CD14-positive monocyte (primary cell): Measurements from ENCODE around the gene CCL25. TPM values are rescaled to one million over a fixed set of nuclear protein-coding genes. Genes with fewer than 3 reads are reported as not detected.

ENCODE experiments used
- DNase-seq, 3 donors: peaks; one replicate each; pipeline ENCODE4 v3.0.0-alpha.2; 2011 to 2022
- H2AFZ ChIP-seq: 2 replicates; pipeline ENCODE4 v1.6.0; 2012; ENCODE audit warnings: mild to moderate bottlenecking, low read depth, low read length, inconsistent platforms; ENCODE audit not compliant: insufficient read depth, poor library complexity, severe bottlenecking
- H3K27ac ChIP-seq, 2 donors: 1 replicate in 1 of 2; 2 replicates in 1 of 2; pipeline ENCODE4 v1.5.1; 2012 to 2013; ENCODE audit warnings: low read length in 2 of 2, control low read depth in 1 of 2, inconsistent platforms in 1 of 2, low read depth in 1 of 2, mild to moderate bottlenecking in 1 of 2
- H3K27me3 ChIP-seq, 2 donors: one replicate each; pipeline versions ENCODE4 v1.6.0 to v1.6.1; 2011 to 2013; ENCODE audit warnings: low read length in 2 of 2; ENCODE audit not compliant: control insufficient read depth in 2 of 2, insufficient read depth in 2 of 2
- H3K36me3 ChIP-seq, 2 donors: replicated peaks in 1 of 2; 1 replicate in 1 of 2; 2 replicates in 1 of 2; pipeline versions ENCODE4 v1.5.1 to v1.6.1; 2012 to 2013; ENCODE audit warnings: low read length in 2 of 2, control low read depth in 1 of 2, inconsistent platforms in 1 of 2, mild to moderate bottlenecking in 1 of 2; ENCODE audit not compliant: insufficient read depth in 2 of 2, control insufficient read depth in 1 of 2
- H3K4me1 ChIP-seq, 2 donors: 1 replicate in 1 of 2; 2 replicates in 1 of 2; pipeline versions ENCODE4 v1.5.1 to v1.6.1; 2012 to 2013; ENCODE audit warnings: low read length in 2 of 2, control low read depth in 1 of 2, inconsistent platforms in 1 of 2, mild to moderate bottlenecking in 1 of 2, moderate library complexity in 1 of 2; ENCODE audit not compliant: insufficient read depth in 2 of 2, control insufficient read depth in 1 of 2
- H3K4me2 ChIP-seq: replicated peaks from 2 replicates; pipeline ENCODE3; 2012; ENCODE audit warnings: low read length, moderate library complexity, mild to moderate bottlenecking; ENCODE audit not compliant: poor library complexity, severe bottlenecking; ENCODE audit errors: extremely low read depth
- H3K4me3 ChIP-seq, 3 experiments: fragments of 200-600 bp in 1 of 3; sonication (generic) in 1 of 3; replicated peaks in 1 of 3; 1 replicate in 2 of 3; 2 replicates in 1 of 3; pipeline ENCODE4 v1.5.1; 2011 to 2013; ENCODE audit warnings: low read length in 3 of 3, mild to moderate bottlenecking in 3 of 3, control low read depth in 2 of 3, low read depth in 2 of 3, inconsistent platforms in 1 of 3, moderate library complexity in 1 of 3
- H3K79me2 ChIP-seq: 2 replicates; pipeline ENCODE4 v1.6.0; 2012; ENCODE audit warnings: mild to moderate bottlenecking, control low read depth, inconsistent platforms, low read length, moderate library complexity; ENCODE audit not compliant: insufficient read depth
- H3K9ac ChIP-seq: 2 replicates; pipeline ENCODE4 v1.6.0; 2017; ENCODE audit warnings: low read length, mild to moderate bottlenecking; ENCODE audit not compliant: insufficient read depth, poor library complexity, severe bottlenecking
- H3K9me3 ChIP-seq, 2 donors: replicated peaks in 1 of 2; 1 replicate in 1 of 2; 2 replicates in 1 of 2; pipeline versions ENCODE4 v1.5.1 to v1.6.1; 2012 to 2013; ENCODE audit warnings: low read length in 2 of 2, control low read depth in 1 of 2; ENCODE audit not compliant: control insufficient read depth in 1 of 2, insufficient read depth in 1 of 2
- H4K20me1 ChIP-seq: 2 replicates; pipeline ENCODE4 v1.6.0; 2012; ENCODE audit warnings: mild to moderate bottlenecking, low read length, control low read depth, moderate library complexity; ENCODE audit not compliant: insufficient read depth
- H3K27ac Mint-ChIP-seq, 7 donors: one replicate each; pipeline ENCODE4 v1.8.0; 2020; ENCODE audit warnings: mild to moderate bottlenecking in 7 of 7, mixed read lengths in 7 of 7, moderate library complexity in 6 of 7, inconsistent platforms in 2 of 7
- H3K27me3 Mint-ChIP-seq, 3 donors: one replicate each; pipeline ENCODE4 v1.8.0; 2021 to 2022; ENCODE audit warnings: low read depth in 3 of 3, mild to moderate bottlenecking in 3 of 3, mixed read lengths in 3 of 3, moderate library complexity in 3 of 3, inconsistent platforms in 1 of 3
- H3K36me3 Mint-ChIP-seq, 2 donors: one replicate each; pipeline ENCODE4 v1.8.0; 2020; ENCODE audit warnings: mixed read lengths in 2 of 2, inconsistent platforms in 1 of 2, mild to moderate bottlenecking in 1 of 2
- H3K4me1 Mint-ChIP-seq: one replicate; pipeline ENCODE4 v1.8.0; 2020; ENCODE audit warnings: mild to moderate bottlenecking, mixed read lengths
- H3K4me3 Mint-ChIP-seq, 2 donors: one replicate each; pipeline ENCODE4 v1.8.0; 2020; ENCODE audit warnings: mild to moderate bottlenecking in 2 of 2, mixed read lengths in 2 of 2, moderate library complexity in 1 of 2
- H3K9me3 Mint-ChIP-seq, 7 donors: one replicate each; pipeline ENCODE4 v1.8.0; 2020 to 2022; ENCODE audit warnings: mixed read lengths in 7 of 7, mild to moderate bottlenecking in 6 of 7, moderate library complexity in 6 of 7, inconsistent platforms in 2 of 7
- WGBS: methylation state at CpG from one replicate; pipeline ENCODE4 v1.1.5; 2013; ENCODE audit warnings: missing lambda C conversion rate; ENCODE audit not compliant: insufficient coverage; 5-methylcytosine and 5-hydroxymethylcytosine counted together
- intact Hi-C, 2 donors: fragments of 100-400 bp; cut with micrococcal nuclease; formaldehyde crosslinking; loops; one replicate each; pipeline versions ENCODE4 v1.15.0 to v1.15.1; 2023
- polyA plus RNA-seq, 3 donors: library from polyadenylated mRNA; depleted of rRNA in 1 of 3; unstranded in 2 of 3; stranded (reverse) in 1 of 3; fragments of 300-500 nt in 2 of 3; fragments of >200 nt in 1 of 3; fragmentation: Illumina TruSeq in 2 of 3; gene quantifications; 1 replicate in 2 of 3; 2 replicates in 1 of 3; pipeline ENCODE4 v1.2.3, GENCODE V29; 2012 to 2021
- TF ChIP-seq, protein P1 (sequence below): fragments of 200-600 bp; IDR thresholded peaks from one replicate; pipeline ENCODE4 v1.8.0; 2022; ENCODE audit warnings: antibody characterized with exemption, mild to moderate bottlenecking

Gene CCL25
- polyA plus RNA-seq, 3 donors = not detected

- WGBS = 97% methylated on average over 8 of the region's 15 CpGs
- peaks cover 0 to 8% (median 8%) of the 10 kb centered on the region in 3 donors for H3K27me3 Mint-ChIP-seq
- peaks cover 0 to 15% of the 10 kb centered on the region in 2 donors for H3K9me3 ChIP-seq
Measured at GRCh38 chr19:8087876-8088275, 35.3 kb downstream of the CCL25 start.

DNA sequence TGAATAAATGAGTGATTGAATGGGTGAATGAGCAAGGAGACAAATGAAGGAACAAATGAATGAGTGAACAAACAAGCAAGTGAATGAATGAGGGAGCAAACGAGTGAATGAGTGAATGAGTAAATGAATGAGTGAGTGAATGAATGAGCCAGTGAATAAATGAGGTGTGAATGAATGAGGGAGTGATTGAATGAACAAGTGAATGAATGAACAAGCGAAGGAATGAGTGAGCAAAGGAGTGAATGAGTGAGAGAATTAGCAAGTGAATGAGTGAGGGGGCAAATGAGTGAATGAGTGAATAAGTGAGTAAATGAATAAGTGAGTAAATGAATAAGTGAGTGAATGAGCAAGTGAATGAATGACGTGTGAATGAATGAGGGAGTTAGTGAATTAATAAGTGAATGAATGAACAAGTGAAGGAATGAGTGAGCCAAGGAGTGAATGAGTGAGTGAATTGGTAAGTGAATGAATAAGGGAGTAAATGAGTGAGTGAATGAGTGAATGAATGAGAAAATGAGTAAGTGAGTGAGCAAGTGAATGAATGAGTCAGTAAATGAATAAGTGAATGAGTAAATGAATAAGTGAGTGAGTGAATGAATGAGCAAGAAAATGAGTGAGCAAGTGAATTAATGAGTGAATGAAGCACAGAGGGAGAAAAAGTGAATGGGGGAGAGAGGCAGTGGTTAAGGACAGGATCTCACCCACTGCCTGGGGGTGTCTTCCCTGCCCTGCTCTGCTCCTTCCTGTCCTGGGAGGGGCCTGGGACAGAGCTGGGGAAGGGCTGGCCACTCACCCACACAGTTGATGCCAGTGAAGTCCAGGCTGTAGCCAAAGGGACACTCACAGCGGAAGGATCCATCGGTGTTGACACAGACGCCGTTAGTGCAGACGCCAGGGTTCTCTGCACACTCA lies 36.4 kb downstream of the CCL25 start:
- no peak overlapping the region for H3K4me3 ChIP-seq
- H3K9me3 ChIP-seq = peaks cover 3 to 21% of the 10 kb centered on the region in 2 donors
- no peak overlapping the region for H3K9ac ChIP-seq
- H4K20me1 ChIP-seq = no peaks in the 10 kb centered on the region
- Mint-ChIP-seq H3K4me3 (no peak overlapping the region), H3K27me3 (peaks cover 0 to 10% (median 7%) of the 10 kb centered on the region in 3 donors), H3K4me1 (no peaks in the 10 kb centered on the region), H3K36me3 (no peaks in the 10 kb centered on the region), H3K9me3 (peaks cover 9 to 24% (median 15%) of the 10 kb centered on the region in 7 donors), H3K27ac (no peak overlapping the region)
- no peaks in the 10 kb centered on the region for H3K27me3 ChIP-seq
- H3K4me2 ChIP-seq = no peak overlapping the region
- no peaks in the 10 kb centered on the region for H3K79me2 ChIP-seq
- 94% methylated on average over 8 of the region's 8 CpGs for WGBS
- TF ChIP-seq, protein P1, sequence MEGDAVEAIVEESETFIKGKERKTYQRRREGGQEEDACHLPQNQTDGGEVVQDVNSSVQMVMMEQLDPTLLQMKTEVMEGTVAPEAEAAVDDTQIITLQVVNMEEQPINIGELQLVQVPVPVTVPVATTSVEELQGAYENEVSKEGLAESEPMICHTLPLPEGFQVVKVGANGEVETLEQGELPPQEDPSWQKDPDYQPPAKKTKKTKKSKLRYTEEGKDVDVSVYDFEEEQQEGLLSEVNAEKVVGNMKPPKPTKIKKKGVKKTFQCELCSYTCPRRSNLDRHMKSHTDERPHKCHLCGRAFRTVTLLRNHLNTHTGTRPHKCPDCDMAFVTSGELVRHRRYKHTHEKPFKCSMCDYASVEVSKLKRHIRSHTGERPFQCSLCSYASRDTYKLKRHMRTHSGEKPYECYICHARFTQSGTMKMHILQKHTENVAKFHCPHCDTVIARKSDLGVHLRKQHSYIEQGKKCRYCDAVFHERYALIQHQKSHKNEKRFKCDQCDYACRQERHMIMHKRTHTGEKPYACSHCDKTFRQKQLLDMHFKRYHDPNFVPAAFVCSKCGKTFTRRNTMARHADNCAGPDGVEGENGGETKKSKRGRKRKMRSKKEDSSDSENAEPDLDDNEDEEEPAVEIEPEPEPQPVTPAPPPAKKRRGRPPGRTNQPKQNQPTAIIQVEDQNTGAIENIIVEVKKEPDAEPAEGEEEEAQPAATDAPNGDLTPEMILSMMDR = no peak
- intact Hi-C loops = no loop called here
- no peaks in the 10 kb centered on the region for H3K36me3 ChIP-seq
- H2AFZ ChIP-seq = no peak overlapping the region
- no peak for DNase-seq
- no peak overlapping the region for H3K27ac ChIP-seq
- H3K4me1 ChIP-seq = no peaks in the 10 kb centered on the region

More at GRCh38 chr19:8087876-8088275, 35.3 kb downstream of the CCL25 start:
- Mint-ChIP-seq H3K4me3 (no peak overlapping the region), H3K4me1 (no peaks in the 10 kb centered on the region), H3K36me3 (no peaks in the 10 kb centered on the region), H3K27ac (no peak overlapping the region), H3K9me3 (peaks cover 6 to 17% (median 11%) of the 10 kb centered on the region in 7 donors)
- Histone ChIP-seq H3K4me1 (no peaks in the 10 kb centered on the region), H3K79me2 (no peaks in the 10 kb centered on the region), H3K9ac (no peak overlapping the region), H4K20me1 (no peaks in the 10 kb centered on the region), H3K27ac (no peak overlapping the region), H3K4me2 (no peak overlapping the region), H3K4me3 (no peak overlapping the region), H3K27me3 (no peaks in the 10 kb centered on the region), H2AFZ (no peak overlapping the region), H3K36me3 (no peaks in the 10 kb centered on the region)
- no peak for DNase-seq
- intact Hi-C loops = no loop called here
- TF ChIP-seq, protein P1 = no peak
